H9 (cell line): ENCODE measurements around the gene MDFIC. TPM values are rescaled to one million over a fixed set of nuclear protein-coding genes. Genes with fewer than 3 reads are reported as not detected.

ENCODE experiments used
- DNase-seq: peaks from one replicate; pipeline ENCODE4 v3.0.0-alpha.2; 2017
- H2AFZ ChIP-seq: one replicate; pipeline ENCODE4 v1.6.1; 2013; ENCODE audit warnings: mild to moderate bottlenecking, low read length, control low read depth, moderate library complexity
- H2AK5ac ChIP-seq: 2 replicates; pipeline ENCODE4 v1.6.1; 2013; ENCODE audit warnings: low read length, control low read depth, mixed read lengths; ENCODE audit not compliant: insufficient read length
- H2BK120ac ChIP-seq: one replicate; pipeline ENCODE4 v1.6.1; 2013; ENCODE audit warnings: low read depth, mild to moderate bottlenecking, low read length, control low read depth, inconsistent platforms; ENCODE audit not compliant: poor library complexity, severe bottlenecking
- H2BK12ac ChIP-seq: 2 replicates; pipeline ENCODE4 v1.6.1; 2013; ENCODE audit warnings: low read length, control low read depth, mixed read lengths, low read depth; ENCODE audit not compliant: insufficient read length
- H2BK15ac ChIP-seq: 2 replicates; pipeline ENCODE4 v1.6.1; 2013; ENCODE audit warnings: low read depth, low read length, control low read depth
- H2BK20ac ChIP-seq: one replicate; pipeline ENCODE4 v1.6.1; 2013; ENCODE audit warnings: low read depth, mild to moderate bottlenecking, low read length, control low read depth, inconsistent platforms; ENCODE audit not compliant: poor library complexity, severe bottlenecking
- H2BK5ac ChIP-seq: 2 replicates; pipeline ENCODE4 v1.6.1; 2013; ENCODE audit warnings: low read length, control low read depth, mixed read lengths; ENCODE audit not compliant: insufficient read length
- H3K14ac ChIP-seq: 2 replicates; pipeline ENCODE4 v1.6.1; 2013; ENCODE audit warnings: low read length, control low read depth; ENCODE audit not compliant: insufficient read depth
- H3K18ac ChIP-seq: 2 replicates; pipeline ENCODE4 v1.6.1; 2013; ENCODE audit warnings: low read depth, mild to moderate bottlenecking, mixed read lengths, low read length, control low read depth; ENCODE audit not compliant: insufficient read length
- H3K23ac ChIP-seq: 2 replicates; pipeline ENCODE4 v1.6.1; 2013; ENCODE audit warnings: low read length, control low read depth, mixed read lengths, low read depth; ENCODE audit not compliant: insufficient read length
- H3K23me2 ChIP-seq: 2 replicates; pipeline ENCODE4 v1.6.1; 2013; ENCODE audit warnings: low read depth, mild to moderate bottlenecking, mixed read lengths, low read length, control low read depth; ENCODE audit not compliant: insufficient read length, poor library complexity, severe bottlenecking
- H3K27ac ChIP-seq: 2 replicates; pipeline ENCODE4 v1.5.1; 2013; ENCODE audit warnings: low read length, control low read depth, mixed read lengths, low read depth; ENCODE audit not compliant: insufficient read length
- H3K27me3 ChIP-seq: 2 replicates; pipeline ENCODE4 v1.6.1; 2013; ENCODE audit warnings: low read length, control low read depth, inconsistent platforms; ENCODE audit not compliant: insufficient read depth
- H3K4ac ChIP-seq: 2 replicates; pipeline ENCODE4 v1.6.1; 2013; ENCODE audit warnings: low read depth, mild to moderate bottlenecking, control low read depth, inconsistent platforms, low read length, moderate library complexity
- H3K4me1 ChIP-seq: 2 replicates; pipeline ENCODE4 v1.6.1; 2013; ENCODE audit warnings: low read length, control low read depth, inconsistent platforms; ENCODE audit not compliant: insufficient read depth
- H3K4me2 ChIP-seq: 2 replicates; pipeline ENCODE4 v1.6.1; 2013; ENCODE audit warnings: low read length, control low read depth, mixed read lengths; ENCODE audit not compliant: insufficient read length, insufficient read depth
- H3K56ac ChIP-seq: 2 replicates; pipeline ENCODE4 v1.6.1; 2013; ENCODE audit warnings: low read depth, mild to moderate bottlenecking, mixed read lengths, low read length, control low read depth; ENCODE audit not compliant: insufficient read length
- H3K79me1 ChIP-seq: 2 replicates; pipeline ENCODE4 v1.6.1; 2013; ENCODE audit warnings: low read depth, mild to moderate bottlenecking, moderate library complexity, low read length, control low read depth, inconsistent platforms; ENCODE audit not compliant: insufficient read depth, poor library complexity, severe bottlenecking
- H3K79me2 ChIP-seq: 2 replicates; pipeline ENCODE4 v1.6.1; 2013; ENCODE audit warnings: low read length, control low read depth, inconsistent platforms; ENCODE audit not compliant: insufficient read depth
- H3K9ac ChIP-seq: 2 replicates; pipeline ENCODE4 v1.6.1; 2013; ENCODE audit warnings: low read length, control low read depth, mixed read lengths; ENCODE audit not compliant: insufficient read length; ENCODE audit errors: extremely low read depth
- H3K9me3 ChIP-seq: one replicate; pipeline ENCODE4 v1.6.1; 2013; ENCODE audit warnings: low read depth, low read length, inconsistent platforms; ENCODE audit not compliant: control insufficient read depth
- H3T11ph ChIP-seq: one replicate; pipeline ENCODE4 v1.6.1; 2013; ENCODE audit warnings: mild to moderate bottlenecking, low read length, control low read depth, inconsistent platforms
- H4K20me1 ChIP-seq: one replicate; pipeline ENCODE4 v1.6.1; 2013; ENCODE audit not compliant: control insufficient read depth, insufficient read length, insufficient read depth
- H4K5ac ChIP-seq: 2 replicates; pipeline ENCODE4 v1.6.1; 2013; ENCODE audit warnings: low read depth, mild to moderate bottlenecking, mixed read lengths, low read length, control low read depth; ENCODE audit not compliant: insufficient read length
- H4K8ac ChIP-seq: replicated peaks from 2 replicates; pipeline ENCODE4 v1.6.1; 2013; ENCODE audit warnings: low read length, control low read depth, mixed read lengths, low read depth; ENCODE audit not compliant: insufficient read length
- H4K91ac ChIP-seq: 2 replicates; pipeline ENCODE4 v1.6.1; 2013; ENCODE audit warnings: low read depth, mild to moderate bottlenecking, moderate library complexity, mixed read lengths, low read length, control low read depth; ENCODE audit not compliant: insufficient read length
- H3K27ac Mint-ChIP-seq, 3 experiments: 2 replicates in 2 of 3; 3 replicates in 1 of 3; pipeline ENCODE4 v1.8.0; 2020 to 2021; ENCODE audit warnings: mixed read lengths in 3 of 3, mild to moderate bottlenecking in 1 of 3, moderate library complexity in 1 of 3
- H3K27me3 Mint-ChIP-seq: 2 replicates; pipeline ENCODE4 v1.8.0; 2021; ENCODE audit warnings: low read depth, mild to moderate bottlenecking, moderate library complexity, mixed read lengths
- H3K36me3 Mint-ChIP-seq, 3 experiments: 2 replicates in 2 of 3; 3 replicates in 1 of 3; pipeline ENCODE4 v1.8.0; 2020 to 2021; ENCODE audit warnings: low read depth in 3 of 3, mixed read lengths in 3 of 3; ENCODE audit not compliant: insufficient read depth in 1 of 3
- H3K4me1 Mint-ChIP-seq, 2 experiments: 2 replicates each; pipeline ENCODE4 v1.8.0; 2020; ENCODE audit warnings: mixed read lengths in 2 of 2
- H3K4me3 Mint-ChIP-seq, 2 experiments: 2 replicates in 1 of 2; 3 replicates in 1 of 2; pipeline ENCODE4 v1.8.0; 2020 to 2021; ENCODE audit warnings: mild to moderate bottlenecking in 2 of 2, mixed read lengths in 2 of 2, moderate library complexity in 1 of 2
- H3K9me3 Mint-ChIP-seq, 2 experiments: 2 replicates in 1 of 2; 3 replicates in 1 of 2; pipeline ENCODE4 v1.8.0; 2020; ENCODE audit warnings: mild to moderate bottlenecking in 2 of 2, mixed read lengths in 2 of 2, moderate library complexity in 1 of 2
- CTCF ChIP-seq: fragments of 200-600 bp; sonication (generic); conservative IDR thresholded peaks from 3 replicates; pipeline ENCODE4 v1.8.0; 2021; ENCODE audit warnings: antibody characterized with exemption, mild to moderate bottlenecking
- WGBS: extraction: QIAGEN DNeasy Blood & Tissue Kit; methylation state at CpG from one replicate; pipeline ENCODE4 v1.1.7; 2013; ENCODE audit warnings: missing lambda C conversion rate, low lambda C conversion rate, mixed read lengths; ENCODE audit not compliant: insufficient read length; ENCODE audit errors: extremely low coverage; 5-methylcytosine and 5-hydroxymethylcytosine counted together
- total RNA-seq: library from RNA; stranded (reverse); gene quantifications from 2 replicates; pipeline ENCODE4 v1.2.1, GENCODE V29; 2021

MDFIC gene
- total RNA-seq, 1 experiment from 2014 or later, result 2.0 TPM

DNA sequence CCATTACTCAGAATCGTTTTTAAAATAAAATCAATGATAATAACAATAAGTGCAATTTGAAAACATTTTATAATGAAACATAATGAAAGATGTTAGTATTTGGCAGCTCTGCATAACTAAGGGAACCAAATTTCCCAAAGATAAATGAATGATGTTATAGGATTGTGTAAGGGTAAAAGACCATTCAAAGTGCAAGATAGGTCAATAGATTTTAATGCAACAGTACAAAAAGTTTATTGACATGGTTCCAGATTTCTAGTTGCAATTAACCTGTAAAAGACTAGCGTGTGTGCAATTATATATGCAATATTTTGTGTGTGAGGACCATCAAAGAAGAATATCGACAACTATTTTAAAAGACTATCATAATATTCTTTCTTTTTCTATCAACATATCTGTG lies 122.3 kb downstream of the MDFIC start:
- Histone ChIP-seq H3K4me1 (no peaks in the 10 kb centered on the region; the same call in 1 of the 2 replicates), H3T11ph (no peak overlapping the region), H2BK12ac (no peak overlapping the region), H4K5ac (no peak overlapping the region), H2BK5ac (no peak overlapping the region), H2BK15ac (no peak overlapping the region), H3K4me2 (no peak overlapping the region), H3K4ac (no peak overlapping the region), H3K79me1 (no peaks in the 10 kb centered on the region), H2AFZ (no peak overlapping the region), H2AK5ac (no peak overlapping the region), H3K27ac (no peak overlapping the region), H3K18ac (no peak overlapping the region), H3K56ac (no peak overlapping the region), H4K91ac (no peak overlapping the region), H3K14ac (no peak overlapping the region), H4K8ac (no peak overlapping the region), H2BK120ac (no peak overlapping the region), H3K23ac (no peak overlapping the region), H3K27me3 (no peaks in the 10 kb centered on the region), H3K79me2 (no peaks in the 10 kb centered on the region), H3K9me3 (no peaks in the 10 kb centered on the region), H2BK20ac (no peak overlapping the region), H3K9ac (no peak overlapping the region), H4K20me1 (no peaks in the 10 kb centered on the region), H3K23me2 (no peaks in the 10 kb centered on the region)
- Mint-ChIP-seq H3K4me1 (peaks cover 10% of the 10 kb centered on the region in 2 experiments), H3K4me3 (no peak overlapping the region), H3K27me3 (no peaks in the 10 kb centered on the region), H3K27ac (no peak overlapping the region), H3K36me3 (peaks cover 0 to 5% (median 2%) of the 10 kb centered on the region in 3 experiments; a peak in 3 of 7 replicates), H3K9me3 (no peaks in the 10 kb centered on the region)
- DNase-seq, result no peak
- WGBS, result no CpG with 5 or more reads among the region's 3 CpGs
- no peak for TF ChIP-seq CTCF
